T-helper 9 cell (primary cell): ENCODE data around the gene ATP11B.

Experiments
- DNase-seq: peaks from one replicate; pipeline ENCODE4 v3.0.0-alpha.2; 2020
- total RNA-seq, 2 donors: gene quantifications; one replicate each; lab custom pipeline; 2026; lab: John Stamatoyannopoulos, UW

Gene ATP11B
- 240 to 282 reads per million in 2 donors for total RNA-seq

DNA sequence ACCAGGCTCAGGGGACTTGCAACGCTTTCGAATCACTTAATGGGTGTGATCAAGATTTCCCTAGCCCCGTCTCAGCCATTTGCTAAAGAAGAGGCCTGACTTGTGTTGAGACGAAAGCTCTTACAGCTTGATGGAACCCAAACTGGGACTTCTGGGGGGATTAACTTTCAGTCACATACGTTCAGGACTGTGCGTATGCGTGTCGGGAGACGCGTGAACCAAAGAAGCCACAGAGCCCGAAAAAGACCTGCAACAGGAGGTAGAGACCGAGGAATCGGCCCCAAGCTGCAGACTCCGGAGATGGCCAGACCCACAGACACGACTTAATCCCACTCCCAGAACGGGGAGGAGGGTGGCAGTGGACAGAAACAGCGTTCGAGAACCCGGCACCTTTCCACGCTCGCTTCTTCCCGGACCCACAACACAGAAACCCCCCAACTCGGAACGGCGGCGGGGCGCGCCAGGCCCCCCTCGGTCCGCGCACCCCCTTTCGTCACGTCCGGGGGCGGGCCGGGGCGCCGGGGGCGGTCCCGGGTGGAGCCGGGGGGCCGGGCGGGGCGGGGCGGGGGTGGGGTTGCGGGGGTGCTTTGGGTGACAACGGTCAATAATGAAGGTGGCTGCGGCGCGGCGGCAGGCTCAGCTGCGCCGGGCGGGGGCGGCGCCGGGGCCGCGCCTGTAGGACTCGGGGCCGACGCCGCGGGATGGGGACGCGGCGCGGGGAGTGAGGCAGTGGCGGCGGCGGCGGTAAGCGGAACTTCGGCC, at the start of gene ATP11B:
Gene ATP11B, plus strand, starts transcription at position 604 of the 762 bp plus-strand sequence. CDS start 256 bp downstream, outside the sequence.
- peak; percentile 79 for DNase-seq

DNA sequence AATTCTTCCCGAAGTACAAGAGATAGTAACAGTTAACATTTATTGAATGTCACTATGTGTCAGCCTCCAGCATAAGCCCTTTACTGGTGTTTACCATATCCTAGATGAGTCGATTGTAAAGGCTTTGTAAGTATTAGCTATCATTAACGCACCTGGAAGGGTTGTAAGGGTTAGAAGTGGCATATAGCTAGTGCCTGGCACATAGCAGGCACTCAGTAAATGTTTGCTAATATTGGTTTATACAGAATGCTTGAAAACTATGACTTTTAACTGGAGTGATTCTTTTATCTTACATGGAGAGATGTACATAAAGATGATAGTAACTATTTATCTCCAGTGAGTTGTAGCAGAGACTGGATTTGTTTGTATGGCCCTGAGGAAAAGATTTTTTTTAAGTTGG, 46.3 kb upstream of the ATP11B start:
- no peak for DNase-seq

DNA sequence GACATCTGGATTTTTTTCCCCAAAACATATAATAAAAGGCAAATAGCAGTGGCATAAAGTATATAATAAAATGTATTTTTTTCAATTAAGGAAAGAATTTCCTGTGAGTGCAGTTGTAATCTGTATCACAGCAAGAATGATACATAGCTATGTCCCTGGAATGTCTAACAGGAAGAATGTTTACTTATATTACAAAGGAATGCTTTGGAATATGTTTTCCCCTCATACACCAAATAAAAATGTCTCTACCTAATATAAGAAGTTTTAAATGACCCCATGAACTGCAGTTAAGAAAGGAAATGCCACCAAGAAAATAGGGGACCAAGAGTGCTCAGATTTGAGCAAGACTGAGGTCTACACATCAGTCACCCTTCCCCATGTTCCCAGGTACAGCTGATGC, 38.0 kb upstream of the ATP11B start:
- DNase-seq: no peak

DNA sequence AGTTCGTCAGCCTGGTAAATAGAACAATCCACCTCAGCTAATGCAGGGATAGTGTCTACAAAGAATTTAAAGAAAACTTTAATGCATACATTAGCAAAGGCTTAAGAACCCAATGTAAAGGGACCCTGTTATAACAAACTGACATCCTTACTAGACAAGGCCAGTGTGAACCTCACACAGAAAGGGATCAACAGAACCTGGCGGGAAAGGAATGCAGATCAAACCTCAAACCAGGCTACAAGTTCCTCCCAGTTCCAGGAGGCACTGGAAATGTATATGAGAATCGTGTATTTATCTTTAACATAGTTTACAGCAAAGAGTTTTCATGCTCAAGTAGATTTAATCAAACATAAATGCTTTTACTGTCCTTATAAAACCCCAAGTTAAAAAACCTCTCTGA, 37.6 kb upstream of the ATP11B start:
- DNase-seq: no peak

DNA sequence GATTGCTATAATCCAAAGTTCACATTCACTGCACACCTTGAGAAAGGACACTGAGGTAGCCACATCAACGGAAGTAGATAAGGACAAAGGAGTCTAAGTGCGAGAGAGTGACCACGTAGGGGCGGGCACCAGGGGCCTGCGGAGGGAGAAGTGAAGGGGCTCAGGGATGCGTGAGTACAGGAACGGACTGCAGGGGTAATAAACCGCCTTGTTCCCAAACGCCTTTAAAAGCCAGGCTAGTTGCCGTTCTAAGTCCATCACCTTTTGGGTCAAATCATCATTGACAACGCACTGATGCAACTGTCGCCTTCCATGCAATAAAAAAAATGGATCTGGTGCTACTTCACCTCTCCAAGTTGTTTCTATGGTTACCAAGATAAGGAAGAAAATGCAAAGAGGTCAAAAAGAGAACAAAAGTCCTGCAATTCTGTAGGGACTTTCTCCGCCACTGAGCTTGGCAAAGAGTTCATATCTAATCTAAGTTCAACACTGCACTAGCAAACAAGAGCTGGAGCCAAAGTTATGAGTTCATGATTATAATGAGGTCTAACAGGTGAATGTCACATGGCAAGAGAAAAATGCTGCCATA, 32.6 kb upstream of the ATP11B start:
- DNase-seq: no peak

DNA sequence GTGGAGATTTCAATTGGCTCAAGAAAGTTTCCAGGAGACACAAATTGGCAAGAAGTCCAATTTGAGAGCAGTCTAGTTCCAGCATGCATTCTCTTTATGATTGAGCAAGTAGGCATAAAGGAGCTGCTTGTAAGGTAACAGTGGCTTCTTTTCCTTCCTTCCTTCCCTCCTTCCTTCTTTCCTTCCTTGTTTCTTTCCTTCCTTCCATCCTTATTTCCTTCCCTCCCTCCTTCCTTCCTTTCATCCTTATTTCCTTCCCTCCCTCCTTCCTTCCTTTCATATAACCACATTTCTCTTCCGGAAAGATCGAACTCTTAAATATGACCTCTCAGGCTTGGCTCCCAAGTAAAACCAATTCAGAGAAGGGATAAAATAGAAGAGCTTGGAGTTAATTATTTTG, 29.4 kb upstream of the ATP11B start:
- DNase-seq: no peak

DNA sequence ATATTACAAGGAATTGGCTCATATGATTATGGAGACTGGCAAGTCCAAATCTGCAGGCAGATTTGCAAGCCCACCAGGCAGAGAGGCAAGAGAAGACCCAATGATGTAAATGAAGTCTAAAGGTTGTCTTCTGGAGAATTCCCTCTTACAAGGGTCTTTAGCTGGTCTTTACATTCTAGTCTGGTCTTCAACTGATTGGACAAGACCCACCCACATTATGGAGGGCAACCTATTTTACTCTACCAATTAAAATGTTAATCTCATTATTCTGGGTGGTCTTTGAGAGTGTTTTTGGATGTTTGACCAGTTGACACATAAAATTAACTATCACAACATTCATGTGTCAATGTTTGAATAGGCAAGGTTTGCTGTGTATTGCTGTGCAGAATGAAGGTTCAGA, 28.0 kb upstream of the ATP11B start:
- no peak for DNase-seq

DNA sequence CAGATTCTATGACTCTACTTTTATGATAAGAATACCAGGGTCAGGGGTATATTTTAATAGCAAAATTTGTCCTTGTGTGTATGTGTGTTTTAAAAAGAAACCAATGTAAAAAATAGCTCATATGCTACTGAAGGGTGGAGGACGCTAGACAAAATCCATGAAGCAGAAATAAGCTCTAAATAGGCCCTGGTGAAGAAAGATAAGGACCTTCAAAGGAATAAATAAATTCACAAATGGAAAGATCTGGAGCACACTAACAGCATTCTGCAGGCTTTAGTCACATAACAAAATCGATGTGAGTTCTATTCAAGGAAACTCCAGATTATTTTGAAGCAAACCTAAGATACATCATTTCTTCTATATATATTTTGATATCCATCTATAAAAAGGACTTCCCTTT, 27.2 kb upstream of the ATP11B start:
- DNase-seq: no peak

DNA sequence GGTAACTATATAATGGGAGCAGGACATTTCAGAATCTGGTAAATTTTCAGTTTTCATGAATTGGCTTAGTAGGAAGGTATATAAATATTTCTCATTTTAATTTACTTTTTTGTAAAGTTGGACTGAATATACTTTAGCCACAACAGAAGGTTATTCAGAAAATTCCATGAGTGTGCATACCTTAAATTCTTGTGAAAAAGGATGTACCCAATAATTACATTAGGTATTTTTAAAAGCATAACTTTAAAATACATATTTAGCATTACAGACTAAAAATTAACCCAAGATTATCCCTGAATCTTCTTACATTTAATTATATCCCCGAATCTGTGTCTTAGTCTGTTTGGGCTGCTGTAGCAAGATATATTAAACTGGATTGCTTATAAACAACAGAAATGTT, 24.9 kb upstream of the ATP11B start:
- DNase-seq: no peak

DNA sequence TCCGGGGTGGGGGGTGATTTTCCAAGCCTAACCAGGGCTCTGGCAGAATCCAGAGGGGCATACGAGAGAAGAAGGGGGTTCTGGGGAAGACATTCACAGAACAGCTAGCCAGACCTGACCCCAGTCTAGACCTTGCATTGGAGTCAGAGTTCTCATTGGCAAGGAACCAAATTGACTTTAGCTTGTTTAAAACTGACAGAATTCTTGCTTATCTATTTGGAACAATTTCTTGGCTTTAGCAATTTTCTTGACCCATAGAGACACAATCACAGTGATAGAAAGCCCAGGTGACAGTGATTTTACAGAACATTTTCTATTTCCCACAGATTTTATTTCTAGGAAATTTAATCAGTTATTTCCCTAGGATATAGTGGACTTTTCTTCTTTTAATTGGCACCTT, 23.6 kb upstream of the ATP11B start:
- no peak for DNase-seq

DNA sequence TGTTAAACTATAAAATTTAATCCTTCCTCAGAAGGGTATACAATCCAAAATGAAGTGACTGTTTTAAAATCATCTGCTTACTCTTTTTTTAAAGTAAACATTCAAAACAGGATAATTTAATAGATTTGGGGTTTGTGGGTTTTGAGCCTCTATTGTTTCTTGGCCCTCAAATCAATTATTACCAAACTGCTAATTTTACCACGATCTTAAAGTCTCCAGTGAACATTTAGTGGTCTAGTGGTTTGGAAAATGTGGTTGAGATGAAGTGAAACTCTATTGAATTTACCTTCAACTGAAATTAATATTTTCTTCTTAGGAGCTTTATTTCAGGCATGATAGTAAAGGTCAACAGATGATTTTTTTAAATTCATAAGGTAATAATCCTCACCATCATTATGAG, 11.2 kb upstream of the ATP11B start:
- no peak for DNase-seq

DNA sequence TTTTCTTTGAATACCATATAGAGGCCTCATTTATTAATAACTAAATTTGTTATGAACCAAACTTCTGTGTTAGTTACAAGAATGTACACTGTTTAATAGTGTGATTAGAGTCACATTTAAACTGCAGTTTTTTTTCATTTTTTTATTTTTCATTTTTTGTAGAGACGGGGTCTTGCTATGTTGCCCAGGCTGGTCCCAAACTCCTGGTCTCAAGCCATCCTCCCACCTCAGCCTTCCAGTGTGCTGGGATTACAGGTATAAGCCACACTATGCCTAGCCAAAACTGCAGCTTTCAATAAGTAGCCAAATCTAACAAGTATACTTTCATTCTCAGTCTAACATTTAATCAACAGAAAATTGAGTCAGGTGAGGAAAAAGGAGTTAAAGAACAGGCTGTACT, 10.2 kb upstream of the ATP11B start:
- DNase-seq: no peak

DNA sequence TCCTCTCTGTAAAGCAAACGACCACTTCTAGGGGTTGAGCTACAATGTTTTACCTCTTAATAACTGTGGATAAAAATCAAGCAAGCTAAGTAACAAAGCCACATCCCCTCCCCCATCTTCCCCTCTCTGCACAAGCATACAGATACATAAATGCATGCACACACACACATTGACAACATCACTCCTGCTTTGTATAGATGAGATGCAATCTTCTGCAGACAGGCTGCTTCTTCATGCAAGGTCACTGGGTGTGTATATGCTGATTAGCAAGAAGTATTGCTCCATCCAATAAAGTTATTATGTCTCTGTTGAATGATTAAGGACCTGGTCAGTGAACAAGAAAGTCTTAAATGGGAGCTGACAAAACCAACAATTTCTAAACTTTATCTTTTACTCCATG, 8.8 kb upstream of the ATP11B start:
- DNase-seq: no peak

DNA sequence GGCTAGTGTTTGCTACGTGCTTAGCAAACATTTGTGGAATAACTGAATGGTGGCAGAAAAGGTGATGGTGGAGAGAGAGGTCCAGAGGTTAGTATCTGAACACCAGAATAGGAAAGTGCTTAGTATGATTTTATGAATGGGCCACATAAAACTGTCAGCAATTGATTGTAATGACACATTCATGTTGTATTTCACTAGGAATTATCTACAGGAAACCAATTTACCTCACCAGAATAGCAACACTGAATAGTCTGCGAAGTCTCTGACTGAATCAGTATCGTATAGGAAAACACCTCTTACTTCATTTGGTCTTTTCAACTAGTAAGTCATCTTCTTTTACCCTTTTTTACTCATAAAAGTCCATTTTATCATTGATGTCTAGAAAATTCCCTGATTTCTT, 8.2 kb upstream of the ATP11B start:
- DNase-seq: no peak

DNA sequence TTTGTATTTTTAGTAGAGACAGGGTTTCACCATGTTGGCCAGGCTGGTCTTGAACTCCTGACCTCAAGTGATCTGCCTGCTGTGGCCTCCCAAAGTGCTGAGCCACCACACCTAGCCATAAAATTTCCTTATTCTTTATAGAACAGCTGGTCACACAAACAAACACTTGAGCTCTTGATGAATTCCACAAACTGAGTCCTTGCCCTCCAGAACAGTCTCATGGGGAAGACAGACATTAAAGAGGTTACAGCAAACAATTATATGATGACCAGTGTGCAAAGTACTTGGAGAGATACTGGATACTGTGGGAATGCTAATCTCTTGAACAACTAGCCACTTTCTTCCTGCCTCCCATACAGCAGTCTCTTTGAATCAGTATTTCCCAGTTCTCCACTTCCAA, 7.5 kb upstream of the ATP11B start:
- no peak for DNase-seq

DNA sequence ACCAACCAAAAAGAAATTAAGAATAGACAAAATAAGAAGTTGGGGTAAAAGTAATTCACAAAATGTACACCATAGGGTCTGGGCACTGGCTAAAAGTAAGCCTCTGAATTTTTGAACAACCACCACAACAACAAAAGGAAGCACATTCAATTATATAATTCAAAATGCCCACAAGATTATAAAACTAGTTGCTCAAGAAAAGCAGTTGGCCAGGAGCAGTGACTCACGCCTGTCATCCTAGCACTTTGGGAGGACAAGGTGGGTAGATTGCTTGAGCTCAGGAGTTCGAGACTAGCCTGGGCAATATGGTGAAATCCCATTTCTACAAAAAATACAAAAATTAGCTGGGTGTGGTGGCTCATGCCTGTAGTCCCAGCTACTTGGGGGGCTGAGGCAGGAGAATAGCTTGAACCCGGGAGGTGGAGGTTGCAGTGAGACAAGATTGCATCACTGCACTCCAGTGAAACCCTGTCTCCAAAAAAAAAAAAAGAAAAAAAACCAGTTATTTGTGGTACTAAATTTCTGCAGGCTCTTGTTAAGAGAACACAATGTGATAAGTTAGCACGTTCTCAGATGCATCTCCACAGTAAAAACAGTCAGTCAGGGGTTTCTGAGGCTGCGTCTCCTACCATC, 6.6 kb upstream of the ATP11B start:
- DNase-seq: no peak

DNA sequence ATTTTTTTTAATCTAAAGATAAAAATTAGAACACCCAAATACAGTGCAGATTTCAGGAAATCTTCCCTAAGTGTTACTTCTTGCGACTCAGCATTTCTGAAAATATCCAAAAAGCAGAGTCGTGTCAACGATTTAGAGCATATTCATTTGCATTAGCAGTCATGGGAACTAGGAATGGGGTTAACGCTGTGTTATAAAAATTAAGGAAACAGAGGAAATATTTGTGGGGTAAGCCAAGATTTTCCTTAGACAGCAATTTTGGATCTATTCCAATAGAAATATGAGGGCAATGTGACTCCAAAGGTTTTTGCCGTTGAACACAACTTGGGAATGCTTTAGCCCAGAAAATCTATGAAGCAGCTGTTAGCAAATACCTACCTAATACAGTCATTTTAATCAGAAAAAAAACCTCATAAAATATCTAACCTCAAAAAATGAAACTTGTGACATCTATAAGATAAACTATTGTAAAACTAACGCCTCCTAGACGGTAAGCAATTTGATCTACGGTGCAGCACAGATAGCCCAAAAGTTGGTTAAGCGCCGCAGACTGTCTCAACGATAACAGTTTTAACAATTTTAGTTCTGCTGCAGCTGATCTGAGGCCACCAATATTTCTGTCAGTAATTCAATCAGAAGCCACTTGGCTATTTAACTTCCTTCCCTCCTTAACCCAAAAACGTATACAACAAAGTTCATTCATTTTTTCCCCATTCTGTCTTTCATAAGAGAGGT, 5.8 kb upstream of the ATP11B start:
- no peak for DNase-seq

DNA sequence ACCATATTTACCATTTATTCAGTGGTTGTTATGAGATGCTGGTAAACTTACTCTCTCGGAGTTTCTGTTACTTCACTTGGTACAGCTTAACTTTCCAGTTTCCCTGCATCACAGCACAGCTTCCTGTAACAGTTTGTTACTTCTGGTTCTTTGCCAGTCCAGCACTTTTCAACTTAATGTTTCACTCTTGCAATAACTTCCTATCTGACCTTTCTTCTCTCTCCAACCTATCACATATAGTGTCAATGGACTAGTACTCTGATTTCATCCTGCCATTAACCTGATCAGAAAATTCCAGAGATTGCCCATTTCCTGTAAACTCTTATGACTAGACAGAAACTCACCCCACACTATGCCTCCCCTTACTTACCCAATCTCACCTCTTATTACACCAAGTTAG, 3.9 kb upstream of the ATP11B start:
- no peak for DNase-seq

DNA sequence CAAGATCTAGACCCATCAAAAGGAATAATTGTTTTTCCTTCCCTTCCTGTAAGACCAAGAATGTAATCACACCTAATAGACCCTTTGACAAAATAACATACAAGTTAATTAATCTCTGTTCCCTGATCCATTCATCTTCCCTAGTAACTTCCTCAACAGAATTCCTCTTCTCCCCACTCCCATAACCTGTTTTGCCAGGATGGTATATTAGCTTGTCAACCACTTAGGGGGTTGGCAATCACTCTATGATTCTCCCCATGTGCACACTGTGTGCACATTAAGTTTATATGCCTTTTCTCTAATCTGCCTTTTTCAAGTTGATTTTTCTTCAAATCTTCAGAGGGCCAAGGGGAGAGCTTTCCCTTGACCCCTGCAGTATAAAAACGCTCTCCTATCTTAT, 2.7 kb upstream of the ATP11B start:
- no peak for DNase-seq

DNA sequence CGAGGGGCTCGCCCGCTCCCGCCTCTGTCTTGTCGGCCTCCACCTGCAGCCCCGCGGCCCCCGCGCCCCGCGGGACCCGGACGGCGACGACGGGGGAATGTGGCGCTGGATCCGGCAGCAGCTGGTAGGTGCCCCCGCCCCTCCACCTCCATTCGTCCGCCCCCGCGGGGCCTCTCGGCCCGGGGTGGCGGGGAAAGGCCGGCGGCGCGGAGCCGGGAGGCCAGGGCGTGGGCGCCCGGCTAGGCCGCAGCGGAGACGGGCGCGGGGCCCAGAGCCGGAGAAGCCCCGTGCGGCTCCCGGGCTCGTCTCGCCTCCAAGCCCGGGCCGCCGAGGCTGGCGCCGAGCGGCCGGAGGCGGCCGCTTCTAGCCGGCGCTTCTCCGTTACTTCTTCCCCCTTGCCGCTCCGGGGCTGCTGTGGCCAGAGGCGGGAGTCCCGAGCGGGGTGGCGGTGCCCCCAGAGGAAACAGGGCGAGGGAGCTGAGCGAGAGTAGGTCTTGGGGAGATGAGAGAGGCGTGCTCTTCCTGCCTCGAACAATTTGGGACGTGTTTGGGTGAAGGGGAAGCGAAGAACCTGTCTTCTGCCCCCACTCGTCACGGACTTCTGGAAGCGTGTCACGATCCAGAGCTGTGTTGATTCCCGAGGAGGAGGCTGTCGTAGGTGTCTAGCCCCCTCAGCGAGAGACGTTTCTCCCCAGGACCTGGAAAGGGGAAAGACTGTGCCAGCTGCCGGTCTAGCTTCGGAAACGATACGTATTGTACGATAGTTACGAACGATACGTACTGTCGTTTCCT, 555 bp downstream of the ATP11B start:
- peak; percentile 26 for DNase-seq

DNA sequence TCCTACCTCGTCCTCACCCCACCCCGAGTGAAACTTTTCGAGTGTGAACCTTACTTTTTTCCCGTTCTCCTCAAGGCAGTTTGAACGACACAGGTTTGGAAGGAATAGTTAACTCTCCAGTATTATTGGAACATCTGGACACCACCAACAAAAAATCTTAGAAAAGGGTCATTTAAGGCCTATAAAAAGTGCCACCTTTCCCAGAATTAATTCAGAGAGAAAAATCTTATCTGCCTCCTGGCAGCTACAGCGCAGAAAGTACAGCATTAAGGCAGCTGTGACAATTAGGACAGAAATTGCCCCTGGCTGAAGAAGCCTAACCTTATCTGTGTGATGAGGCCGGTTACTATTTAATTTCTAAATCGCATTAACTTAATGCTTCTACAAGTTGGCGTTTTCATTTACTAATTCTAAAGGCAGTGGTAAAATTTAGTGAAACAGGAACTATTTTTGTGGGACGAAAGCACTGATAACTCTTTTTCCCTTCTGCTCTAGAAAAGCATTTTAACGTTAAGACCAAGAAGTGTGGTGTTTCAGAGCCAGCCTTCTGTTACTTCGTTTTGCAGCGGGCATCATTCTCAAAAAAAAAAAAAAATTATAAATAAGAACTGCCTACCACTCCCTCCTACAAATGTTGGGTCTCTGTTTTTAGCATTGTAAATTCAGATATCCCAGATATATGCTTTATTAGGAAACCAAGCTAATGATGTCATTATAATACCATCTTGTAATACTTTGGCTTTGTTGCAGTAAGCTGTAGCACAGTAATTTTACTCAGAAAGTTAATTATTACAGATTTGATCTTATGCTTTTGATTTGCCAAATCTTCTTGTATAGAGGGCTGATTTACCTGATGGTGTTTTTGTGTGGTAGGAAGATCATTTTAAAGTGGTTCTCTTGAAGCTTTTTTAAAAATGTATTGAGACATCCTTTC, 1.4 kb downstream of the ATP11B start:
- DNase-seq: no peak

DNA sequence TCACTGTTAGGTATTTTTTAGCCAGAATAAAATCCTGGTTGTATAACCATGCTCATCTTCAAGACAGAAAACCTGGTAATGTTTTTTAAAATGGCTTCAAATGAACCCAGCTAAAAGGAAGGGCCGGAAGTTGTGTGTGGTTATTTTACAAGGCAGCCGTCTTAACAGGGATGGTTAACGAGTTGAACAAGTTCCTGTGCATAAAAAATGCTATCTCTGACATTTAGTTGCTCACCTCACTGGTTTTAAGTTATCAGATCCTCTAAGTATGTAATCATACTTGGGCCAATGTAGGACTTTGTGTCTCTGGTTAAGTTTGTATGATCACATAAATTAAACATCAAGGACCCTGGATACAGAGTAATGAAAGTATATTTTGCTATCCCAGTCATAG, 2.1 kb downstream of the ATP11B start:
- DNase-seq: peak; percentile 5
